GM19397 (cell line): ENCODE measurements around the gene PPP1R9B.

Experiments
- ATAC-seq: cut with Tn5 transposase; IDR thresholded peaks from one replicate; pipeline ENCODE4 v1.9.1; 2021; ENCODE audit warnings: mild to moderate bottlenecking, moderate library complexity; ENCODE audit not compliant: unreplicated experiment

Gene PPP1R9B

GRCh38 chr17:50174444-50174843 lies 24.0 kb upstream of the PPP1R9B start:
- ATAC-seq, result no peak

- no peak for ATAC-seq
These were observed 23.0 kb upstream of the PPP1R9B start for GRCh38 chr17:50173335-50173941.

DNA sequence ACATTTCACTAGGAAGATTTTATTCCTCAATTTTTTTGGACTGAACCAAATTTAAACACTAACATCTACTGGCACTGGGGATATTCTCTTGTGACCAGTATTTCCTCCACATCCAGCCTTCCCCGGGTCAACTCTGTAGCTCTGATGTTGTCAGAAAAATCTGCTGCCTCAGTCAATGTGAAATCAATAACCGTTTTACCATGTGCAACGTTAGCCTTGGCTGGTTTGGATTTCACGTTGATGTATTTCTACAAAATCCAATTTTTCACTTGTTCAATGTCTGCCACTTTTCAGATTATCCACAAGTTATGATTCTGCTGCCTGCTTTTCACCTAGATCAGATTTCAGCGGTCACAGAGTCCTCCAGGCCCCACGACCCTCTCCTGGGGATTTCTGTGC lies 22.5 kb upstream of the PPP1R9B start:
- no peak for ATAC-seq

- ATAC-seq, result no peak
These were observed 21.7 kb upstream of the PPP1R9B start for GRCh38 chr17:50172130-50172529.

DNA sequence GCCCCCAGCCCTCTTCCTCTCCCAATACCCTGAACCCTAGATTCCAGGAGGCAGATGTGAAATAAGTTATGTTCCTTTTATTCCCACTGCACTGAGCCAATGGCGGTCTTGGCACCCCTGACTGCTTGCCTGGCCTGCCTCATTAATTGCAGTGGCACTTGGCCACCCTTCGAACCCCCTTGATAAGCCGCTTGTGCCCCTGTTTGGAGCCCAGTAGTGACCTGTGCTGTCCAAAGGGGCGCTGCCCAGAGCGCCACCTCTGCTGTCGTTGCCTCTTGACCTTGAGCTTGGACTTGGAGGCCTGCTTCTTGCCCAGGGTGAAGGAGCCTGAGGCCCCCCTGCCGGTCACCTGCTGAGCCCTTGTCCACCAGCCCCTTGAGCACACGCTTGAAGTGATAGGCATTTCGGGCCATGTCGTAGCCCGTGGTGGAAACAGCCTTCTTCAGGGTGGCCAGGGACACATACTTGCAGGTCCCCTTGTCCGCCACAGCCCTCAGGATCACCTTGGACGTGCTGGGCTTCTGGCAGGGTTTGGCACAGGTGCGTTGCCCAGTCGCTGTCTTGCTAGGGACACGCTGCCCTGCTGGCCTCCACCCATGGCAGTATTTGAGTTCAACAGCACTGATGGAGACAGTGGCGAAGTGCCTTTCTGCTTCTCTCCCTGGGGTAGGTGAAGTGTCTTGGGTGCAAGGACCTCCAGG lies 21.0 kb upstream of the PPP1R9B start:
- ATAC-seq, result no peak

DNA sequence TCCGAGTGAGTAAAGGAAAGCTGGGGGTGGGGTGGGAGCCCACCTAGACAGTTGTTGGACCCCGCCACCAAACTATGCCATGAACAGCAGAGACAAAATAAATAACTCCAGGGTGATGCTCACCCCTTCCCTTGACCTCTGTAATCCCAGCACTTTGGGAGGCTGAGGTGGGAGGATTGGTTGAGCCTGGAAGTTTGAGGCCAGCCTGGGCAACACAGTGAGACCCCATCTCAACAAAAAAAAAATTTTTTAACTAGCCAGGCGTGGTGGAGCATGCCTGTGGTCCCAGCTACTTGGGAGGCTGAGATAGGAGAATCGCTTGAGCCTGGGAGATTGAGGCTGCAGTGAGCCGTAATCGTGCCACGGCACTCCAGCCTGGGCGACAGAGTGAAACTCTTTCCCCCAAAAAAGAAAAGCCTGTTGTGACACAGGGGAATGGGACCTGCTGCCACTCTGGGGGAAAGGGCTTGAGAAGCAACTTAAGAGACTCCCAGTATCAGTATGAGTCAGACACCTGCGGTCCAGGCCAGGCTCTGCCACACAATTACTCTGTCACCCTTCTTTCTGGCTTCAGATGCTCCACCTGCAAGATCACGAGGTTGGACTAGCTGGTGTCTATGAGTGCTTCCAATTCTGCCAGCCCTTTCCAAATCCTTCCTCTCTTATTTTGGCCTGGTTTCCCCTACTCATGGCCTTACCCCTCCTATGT lies 20.3 kb upstream of the PPP1R9B start:
- ATAC-seq, result no peak

GRCh38 chr17:50169881-50170459 lies 19.5 kb upstream of the PPP1R9B start:
- ATAC-seq, result no peak

GRCh38 chr17:50169121-50169764 lies 18.8 kb upstream of the PPP1R9B start:
- ATAC-seq, result no peak

DNA sequence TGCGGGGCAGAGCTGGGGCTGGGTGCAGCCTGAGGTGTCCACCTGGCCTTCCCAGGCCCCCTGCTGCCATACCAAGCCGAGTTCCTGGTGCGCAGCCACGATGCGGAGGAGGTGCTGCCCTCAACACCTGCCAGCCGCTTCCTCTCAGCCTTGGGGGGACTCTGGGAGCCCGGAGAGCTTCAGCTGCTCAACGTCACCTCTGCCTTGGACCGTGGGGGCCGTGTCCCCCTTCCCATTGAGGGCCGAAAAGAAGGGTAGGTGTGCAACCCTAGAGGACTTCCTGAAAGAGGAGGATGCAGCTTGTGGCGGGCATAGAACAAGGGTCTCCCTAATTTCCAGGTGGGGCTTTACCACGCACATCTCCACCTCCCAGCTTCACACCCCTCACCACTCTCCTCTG lies 17.8 kb upstream of the PPP1R9B start:
- ATAC-seq, result no peak

GRCh38 chr17:50167371-50167770 lies 16.9 kb upstream of the PPP1R9B start:
- no peak for ATAC-seq

GRCh38 chr17:50166518-50167181 lies 16.2 kb upstream of the PPP1R9B start:
- no peak for ATAC-seq

DNA sequence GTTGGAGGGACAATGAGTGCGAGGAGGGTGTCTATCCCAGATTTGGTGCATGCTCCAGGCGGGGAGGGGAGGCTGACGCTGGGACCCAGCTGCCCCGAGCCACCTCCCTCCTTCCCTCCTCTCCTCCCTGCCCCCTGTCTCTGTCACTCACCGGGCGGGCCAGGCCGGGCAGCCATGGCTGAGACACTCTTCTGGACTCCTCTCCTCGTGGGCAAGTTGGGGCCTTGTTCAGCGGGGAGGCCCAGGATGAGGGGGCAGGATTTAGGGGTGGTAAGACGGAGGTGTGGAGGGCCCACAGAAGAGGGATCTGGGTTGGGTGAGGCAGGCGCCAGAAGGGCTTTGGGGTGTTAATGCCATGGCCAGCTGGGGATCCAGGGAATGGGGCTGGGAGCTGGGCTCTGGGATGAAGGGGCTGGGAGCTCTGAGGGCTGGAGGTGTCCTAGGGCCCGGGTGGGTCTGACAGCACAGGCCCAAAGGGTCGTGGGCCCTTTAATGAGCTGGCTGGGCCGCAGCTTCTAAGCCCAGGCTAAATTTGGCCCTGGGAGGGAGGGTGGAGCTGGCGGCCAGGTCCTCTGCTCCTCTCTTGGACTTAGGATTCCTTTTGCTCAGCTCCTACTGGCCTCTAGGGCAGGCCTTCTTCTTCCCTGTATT lies 15.5 kb upstream of the PPP1R9B start, which contains the start of gene SGCA:
Gene SGCA (plus strand): TSS at position 139 of the 651 bp plus-strand sequence. CDS start 36 bp downstream, at position 175.
- ATAC-seq, result no peak

GRCh38 chr17:50165466-50165865 lies 15.0 kb upstream of the PPP1R9B start:
- ATAC-seq, result no peak

DNA sequence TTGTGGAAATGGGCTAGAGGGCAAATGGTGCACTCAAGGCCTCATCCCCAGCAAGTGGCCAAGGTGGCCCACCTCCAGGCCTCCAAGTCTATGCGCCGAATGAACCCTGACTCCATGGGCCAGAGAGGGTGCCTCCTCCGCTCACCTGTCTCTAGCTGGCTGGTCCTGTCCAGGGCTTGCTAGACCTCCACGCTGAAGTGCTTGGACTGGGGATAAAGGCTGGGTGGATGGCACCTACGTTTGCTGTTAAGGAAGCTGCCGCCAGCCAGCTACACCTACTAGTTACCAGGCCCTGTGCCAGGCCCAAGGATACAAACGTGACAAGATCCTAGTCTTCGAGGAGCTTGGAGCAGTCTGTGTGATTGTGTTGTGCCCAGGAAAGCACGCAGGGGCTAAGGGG lies 14.6 kb upstream of the PPP1R9B start:
- ATAC-seq, result no peak

- ATAC-seq, result no peak
These were observed 14.2 kb upstream of the PPP1R9B start for GRCh38 chr17:50164697-50164988.

DNA sequence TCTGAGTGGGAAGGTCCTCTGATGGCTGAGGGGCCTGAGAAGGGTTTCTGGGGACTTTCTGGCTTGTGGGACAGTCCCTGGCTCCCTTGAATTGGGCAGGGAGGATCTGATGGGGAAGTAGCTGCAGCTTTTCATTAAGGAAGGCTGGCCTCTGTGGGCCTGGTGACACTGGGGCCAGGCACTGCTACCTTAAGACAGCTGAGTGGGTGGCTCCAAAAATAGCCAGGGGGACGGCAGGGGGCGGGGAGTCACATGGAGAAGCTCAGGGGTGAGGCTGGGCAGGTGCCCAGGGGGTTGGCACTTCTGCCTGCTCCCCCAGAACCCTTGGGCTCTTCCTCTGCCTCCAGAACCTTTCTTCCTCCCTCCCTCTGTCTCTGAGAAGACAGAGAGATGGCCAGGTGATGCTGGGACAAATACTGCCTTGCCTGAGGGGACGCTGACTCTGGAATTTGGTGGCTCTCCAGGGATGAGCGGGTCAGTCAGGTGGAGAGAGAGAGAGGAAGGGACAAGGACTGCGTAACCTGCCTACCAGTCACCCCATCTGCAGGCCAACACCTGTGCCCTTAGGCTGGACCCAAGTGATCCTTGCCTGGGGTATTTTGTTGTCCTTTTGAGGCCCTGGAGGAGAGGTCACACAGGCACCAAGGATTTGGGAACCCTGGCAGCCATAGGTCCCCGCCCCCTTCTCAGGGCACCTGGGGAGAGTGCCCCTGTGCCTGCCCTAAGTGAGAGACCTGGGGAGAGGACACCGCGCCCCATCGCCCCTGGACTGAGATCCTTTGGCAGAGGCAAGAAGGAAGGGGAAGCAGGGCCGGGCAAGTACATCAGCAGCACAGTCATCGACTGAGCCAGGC lies 13.6 kb upstream of the PPP1R9B start:
- ATAC-seq, result no peak

DNA sequence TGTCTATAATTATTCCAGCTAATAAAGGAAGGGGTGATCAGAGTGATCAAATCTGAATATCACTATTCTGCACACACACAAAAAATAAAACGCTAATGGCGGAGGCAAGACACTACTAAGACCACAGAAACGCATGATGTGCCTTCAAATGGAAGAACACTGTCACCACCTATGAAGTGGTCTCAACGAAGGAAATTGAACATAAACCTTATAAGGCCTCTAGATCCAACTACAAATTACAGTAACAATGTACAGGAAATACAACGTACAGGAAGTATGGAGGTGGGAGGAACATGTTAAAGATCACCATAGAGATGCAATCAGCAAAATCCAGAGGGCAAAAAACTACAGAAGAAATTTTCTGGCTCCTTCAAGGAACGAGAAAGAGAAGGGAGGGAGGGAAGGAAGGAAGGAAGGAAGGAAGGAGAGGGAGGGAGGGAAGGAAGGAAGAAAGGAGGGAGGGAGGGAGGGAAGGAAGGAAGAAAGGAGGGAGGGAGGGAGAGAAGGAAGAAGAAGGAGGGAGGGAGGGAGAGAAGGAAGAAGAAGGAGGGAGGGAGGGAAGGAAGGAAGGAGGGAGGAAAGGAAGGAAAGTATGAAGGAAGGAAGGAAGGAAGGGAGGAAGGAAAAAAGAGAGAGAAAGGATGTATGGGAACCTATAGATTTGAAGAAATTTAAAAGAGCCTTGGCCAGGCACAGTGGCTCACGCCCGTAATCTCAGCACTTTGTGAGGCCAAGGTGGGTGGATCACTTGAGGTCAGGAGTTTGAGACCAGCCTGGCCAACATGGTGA lies 12.2 kb upstream of the PPP1R9B start:
- no peak for ATAC-seq

DNA sequence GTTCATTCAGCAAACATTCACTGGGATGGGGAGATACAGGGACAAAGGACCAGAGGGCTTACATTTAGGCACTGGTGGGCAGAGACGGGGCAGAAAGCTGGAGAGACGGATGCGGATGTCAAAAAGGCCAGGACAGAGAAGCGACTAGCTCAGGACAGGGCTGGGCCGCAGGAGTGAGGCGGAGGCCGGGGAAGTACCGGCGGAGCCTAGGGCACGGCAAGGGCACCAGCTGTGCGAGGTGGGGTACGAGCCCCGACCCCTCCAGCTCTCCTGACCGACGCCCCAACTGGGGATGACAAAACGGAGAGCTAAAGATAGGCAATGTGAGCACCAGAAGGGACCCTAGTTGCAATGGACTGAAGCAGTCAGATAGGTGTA lies 11.4 kb upstream of the PPP1R9B start:
- no peak for ATAC-seq
